ENCODE results near the gene DIPK1B. TPM values are rescaled to one million over a fixed set of nuclear protein-coding genes. Genes with fewer than 3 reads are reported as not detected.
A peak's percentile ranks its signal among the peaks of the same experiment; 100 is the strongest.
"Not testable (repeated sequence)": the region's sequence is repeated elsewhere in the genome, so short reads cannot be mapped to it uniquely, and the experiment has no call there.

DIPK1B gene
- total RNA-seq, 4 donors from 2014 or later: 19.4 to 23.6 (median 22.6) TPM

DNA sequence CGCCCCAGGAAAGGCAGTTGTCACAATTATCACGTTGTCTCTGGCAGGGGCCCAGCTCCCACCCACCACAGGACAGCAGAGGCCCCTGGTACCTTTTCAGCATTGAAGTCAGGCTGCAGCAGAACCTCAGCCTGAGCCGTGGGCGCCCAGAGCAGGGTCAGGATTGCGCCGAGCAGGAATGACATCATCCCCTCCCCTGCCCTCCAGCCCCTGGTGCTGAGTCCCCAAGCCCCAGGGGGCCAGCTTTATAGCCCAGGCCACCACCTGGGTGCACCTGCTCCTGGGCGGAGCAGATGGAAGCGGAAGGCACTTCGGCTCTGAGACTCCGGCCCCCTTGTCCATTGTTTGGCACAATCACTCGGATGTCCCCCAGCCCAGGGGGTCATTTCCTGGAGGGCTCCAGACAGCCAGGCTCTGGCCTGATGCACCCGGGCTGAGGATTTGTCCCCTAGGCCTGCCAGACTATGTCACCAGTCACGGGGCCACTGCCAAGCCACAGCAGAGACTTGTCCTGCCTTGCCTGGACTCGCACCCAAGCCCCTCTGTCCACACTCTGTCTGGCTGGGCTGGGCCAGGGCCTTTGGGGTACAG is 52.0 kb downstream of the DIPK1B start, which contains the start of gene LCN15:
Gene LCN15 (minus strand): TSS at position 218 of the 591 bp plus-strand sequence. CDS start 30 bp downstream, at position 188.
- Histone ChIP-seq H3K4me1 (peaks cover 0 to 5% of the 10 kb centered on the region in 2 donors), H3K27me3 (no peaks in the 10 kb centered on the region), H3K9me3 (no peaks in the 10 kb centered on the region), H3K27ac (no peak within 1 kb of the TSS), H3K4me3 (replicated peaks in 1 of 3) (no peak within 1 kb of the TSS), H3K36me3 (no peaks in the 10 kb centered on the region)
- 73 to 79% methylated on average over 6 to 10 of the region's 14 CpGs for WGBS, 2 donors
- intact Hi-C loops (cut with DNase I): no loop called here
- TF ChIP-seq, protein P1, sequence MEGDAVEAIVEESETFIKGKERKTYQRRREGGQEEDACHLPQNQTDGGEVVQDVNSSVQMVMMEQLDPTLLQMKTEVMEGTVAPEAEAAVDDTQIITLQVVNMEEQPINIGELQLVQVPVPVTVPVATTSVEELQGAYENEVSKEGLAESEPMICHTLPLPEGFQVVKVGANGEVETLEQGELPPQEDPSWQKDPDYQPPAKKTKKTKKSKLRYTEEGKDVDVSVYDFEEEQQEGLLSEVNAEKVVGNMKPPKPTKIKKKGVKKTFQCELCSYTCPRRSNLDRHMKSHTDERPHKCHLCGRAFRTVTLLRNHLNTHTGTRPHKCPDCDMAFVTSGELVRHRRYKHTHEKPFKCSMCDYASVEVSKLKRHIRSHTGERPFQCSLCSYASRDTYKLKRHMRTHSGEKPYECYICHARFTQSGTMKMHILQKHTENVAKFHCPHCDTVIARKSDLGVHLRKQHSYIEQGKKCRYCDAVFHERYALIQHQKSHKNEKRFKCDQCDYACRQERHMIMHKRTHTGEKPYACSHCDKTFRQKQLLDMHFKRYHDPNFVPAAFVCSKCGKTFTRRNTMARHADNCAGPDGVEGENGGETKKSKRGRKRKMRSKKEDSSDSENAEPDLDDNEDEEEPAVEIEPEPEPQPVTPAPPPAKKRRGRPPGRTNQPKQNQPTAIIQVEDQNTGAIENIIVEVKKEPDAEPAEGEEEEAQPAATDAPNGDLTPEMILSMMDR (IDR thresholded peaks at IDR 0.05): no peak
- no peak for TF ChIP-seq POLR2A (IDR thresholded peaks at IDR 0.05)
- DNase-seq: no peak

DNA sequence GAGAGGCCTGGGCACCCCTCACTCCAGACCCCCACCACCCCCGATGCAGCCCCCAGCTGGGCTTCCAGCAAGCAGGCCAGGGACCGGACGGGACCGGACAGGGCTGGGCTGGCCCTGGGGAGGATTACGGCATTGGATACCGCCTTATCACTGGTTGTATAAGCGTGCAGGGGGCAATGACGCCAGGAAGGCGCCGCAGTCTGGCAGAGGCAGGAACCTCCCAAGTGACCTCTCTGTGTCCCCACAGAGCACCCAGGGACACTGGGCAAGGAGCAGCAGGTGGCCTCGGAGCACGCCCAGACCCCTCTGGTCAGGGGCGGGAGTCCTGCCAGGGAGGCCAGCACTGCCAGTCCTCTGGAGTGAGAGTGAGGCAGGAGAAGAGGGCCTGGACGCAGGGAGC is 52.7 kb downstream of the DIPK1B start:
- DNase-seq: no peak
- H3K27me3 ChIP-seq: no peaks in the 10 kb centered on the region
- H3K4me1 ChIP-seq: peaks cover 0 to 5% of the 10 kb centered on the region in 2 donors
- intact Hi-C loops (cut with DNase I): no loop called here
- TF ChIP-seq, protein P1 (IDR thresholded peaks at IDR 0.05): no peak
- TF ChIP-seq POLR2A (IDR thresholded peaks at IDR 0.05): no peak
- 92 to 93% methylated on average over 7 to 13 of the region's 14 CpGs for WGBS, 2 donors
- no peak overlapping the region for H3K4me3 ChIP-seq (replicated peaks in 1 of 3)
- H3K27ac ChIP-seq: no peak overlapping the region
- H3K9me3 ChIP-seq: no peaks in the 10 kb centered on the region
- no peaks in the 10 kb centered on the region for H3K36me3 ChIP-seq

DNA sequence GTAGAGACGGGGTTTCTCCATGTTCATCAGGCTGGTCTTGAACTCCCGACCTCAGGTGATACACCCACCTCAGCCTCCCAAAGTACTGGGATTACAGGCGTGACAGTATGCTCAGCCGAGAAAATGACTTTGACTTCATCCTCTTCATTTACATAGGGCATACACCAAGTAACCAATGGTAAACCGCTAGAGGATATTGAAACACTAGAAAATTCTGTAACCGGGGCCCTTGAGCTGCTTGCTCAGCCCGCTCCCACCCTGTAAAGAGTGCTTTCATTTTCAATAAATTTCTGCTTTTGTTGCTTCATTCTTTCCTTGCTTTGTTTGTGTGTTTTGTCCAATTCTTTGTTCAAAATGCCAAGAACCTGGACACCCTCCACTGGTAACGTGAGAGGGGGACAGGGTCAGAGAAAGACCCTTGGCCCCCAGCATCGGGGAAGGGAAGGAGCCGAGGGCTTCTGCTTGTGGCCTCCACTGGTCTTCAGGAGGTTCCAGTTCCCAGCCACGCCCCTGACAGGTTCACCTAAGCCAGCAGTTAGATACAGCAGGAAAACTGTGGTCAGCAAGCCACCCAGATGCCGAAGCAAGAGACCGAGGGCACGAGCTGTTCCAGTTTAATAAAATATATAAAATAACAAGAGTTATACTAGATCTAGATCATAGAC is 53.5 kb downstream of the DIPK1B start:
- H3K4me1 ChIP-seq; H3K36me3 ChIP-seq; H3K27ac ChIP-seq; DNase-seq; H3K27me3 ChIP-seq; intact Hi-C loops (cut with DNase I); H3K9me3 ChIP-seq; H3K4me3 ChIP-seq (replicated peaks in 1 of 3): not testable (repeated sequence)
- WGBS, 2 donors: 82 to 83% methylated on average over 14 of the region's 14 CpGs

DNA sequence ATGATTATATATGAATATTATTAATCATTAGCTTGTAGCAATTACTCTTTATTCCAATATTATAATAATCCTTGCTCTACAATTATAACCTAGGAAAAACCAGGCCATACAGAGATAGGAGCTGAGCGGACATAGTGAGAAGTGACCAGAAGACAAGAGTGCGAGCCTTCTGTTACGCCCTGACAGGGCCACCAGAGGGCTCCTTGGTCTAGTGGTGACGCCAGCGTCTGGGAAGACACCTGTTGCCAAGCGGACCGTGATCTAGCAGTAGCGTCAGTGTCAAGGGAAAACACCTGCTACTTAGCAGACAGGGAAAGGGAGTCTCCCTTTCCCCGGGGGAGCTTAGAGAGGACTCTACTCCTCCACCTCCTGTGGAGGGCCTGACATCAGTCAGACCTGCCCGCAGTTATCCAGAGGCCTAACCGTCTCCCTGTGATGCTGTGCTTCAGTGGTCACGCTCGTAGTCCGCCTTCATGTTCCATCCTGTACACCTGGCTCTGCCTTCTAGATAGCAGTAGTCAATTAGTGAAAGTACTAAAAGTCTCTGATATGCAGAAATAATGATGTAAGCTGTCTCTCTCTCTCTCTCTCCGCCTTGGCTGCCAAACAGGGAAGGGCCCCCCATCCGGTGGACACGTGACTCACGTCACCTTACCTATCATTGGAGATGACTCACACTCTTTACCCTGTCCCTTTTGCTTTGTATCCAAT is 54.2 kb downstream of the DIPK1B start:
- H3K27ac ChIP-seq; intact Hi-C loops (cut with DNase I); H3K9me3 ChIP-seq; H3K4me1 ChIP-seq; H3K27me3 ChIP-seq; H3K4me3 ChIP-seq (replicated peaks in 1 of 3); H3K36me3 ChIP-seq: not testable (repeated sequence)
- 44 to 51% methylated on average over 18 of the region's 18 CpGs for WGBS, 2 donors
- DNase-seq: peak; percentile 56 to 58
- TF ChIP-seq, protein P1 (IDR thresholded peaks at IDR 0.05): peak in 1 of 6 experiments; percentile 37

DNA sequence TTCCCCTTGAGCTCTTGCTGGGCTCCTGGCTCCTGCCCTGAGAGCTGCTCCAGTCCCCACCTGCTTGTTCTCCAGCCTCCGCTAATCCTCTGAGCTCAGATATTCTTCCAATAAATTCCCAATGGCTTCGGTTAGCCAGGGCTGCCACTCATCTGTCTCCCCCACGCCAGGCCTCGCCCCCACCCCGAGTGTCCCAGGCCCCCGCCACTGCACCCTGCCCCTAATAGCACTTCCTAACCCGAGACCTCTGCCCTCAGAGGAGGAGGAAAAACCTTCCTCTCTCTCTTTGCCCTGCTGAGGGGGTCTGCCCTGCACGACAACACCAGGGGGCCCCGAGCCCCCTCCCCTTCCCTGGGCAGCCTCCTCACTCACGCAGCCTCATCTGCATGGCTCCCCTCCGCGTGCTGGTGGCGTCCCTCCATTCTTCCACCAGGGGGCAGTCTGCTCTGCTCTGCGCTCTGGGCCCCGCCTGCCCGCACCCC is 57.4 kb downstream of the DIPK1B start:
- no peak for TF ChIP-seq POLR2A (IDR thresholded peaks at IDR 0.05)
- TF ChIP-seq, protein P1 (IDR thresholded peaks at IDR 0.05): peak in 2 of 6 experiments; percentile 9 to 50
- no peaks in the 10 kb centered on the region for H3K27me3 ChIP-seq
- 18 to 23% methylated on average over 7 to 13 of the region's 16 CpGs for WGBS, 2 donors
- H3K9me3 ChIP-seq: no peaks in the 10 kb centered on the region
- no peak overlapping the region for H3K4me3 ChIP-seq (replicated peaks in 1 of 3)
- H3K36me3 ChIP-seq: no peaks in the 10 kb centered on the region
- no peak for DNase-seq
- H3K4me1 ChIP-seq: no peaks in the 10 kb centered on the region
- no peak overlapping the region for H3K27ac ChIP-seq
- intact Hi-C loops (cut with DNase I): no loop called here

All from thyroid gland (tissue), 4 donors.